Measurements from ENCODE around the gene IFI27L1.

IFI27L1 gene

GRCh38 chr14:94114589-94115057 is 33.5 kb downstream of the IFI27L1 start:
- no peak for DNase-seq (ENCODE audit: low read depth)

- DNase-seq (ENCODE audit: low read depth): no peak
These were observed 34.0 kb downstream of the IFI27L1 start for GRCh38 chr14:94115058-94115591.

- no peak for DNase-seq (ENCODE audit: low read depth)
These were observed 34.5 kb downstream of the IFI27L1 start for GRCh38 chr14:94115631-94116030.

DNA sequence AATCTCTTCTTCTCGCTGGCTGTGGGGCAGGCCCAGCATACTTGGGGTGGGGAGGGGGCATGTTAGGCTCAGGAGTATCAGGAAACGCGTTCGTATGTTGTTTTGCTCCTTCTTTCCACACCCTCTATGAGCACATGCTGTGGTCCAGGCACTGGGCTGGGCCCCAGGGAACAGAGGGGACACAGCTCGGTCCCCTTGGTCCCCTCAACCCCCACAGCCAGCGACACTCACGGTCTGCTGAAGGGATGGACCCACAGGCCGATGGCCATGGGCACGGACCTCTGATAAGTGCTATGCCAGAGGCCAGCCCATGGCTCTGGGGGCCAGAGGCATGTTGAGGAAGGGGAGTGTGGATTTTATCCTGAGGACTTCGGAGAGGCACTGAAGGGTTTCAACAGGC is 35.6 kb downstream of the IFI27L1 start:
- DNase-seq (ENCODE audit: low read depth): no peak

DNA sequence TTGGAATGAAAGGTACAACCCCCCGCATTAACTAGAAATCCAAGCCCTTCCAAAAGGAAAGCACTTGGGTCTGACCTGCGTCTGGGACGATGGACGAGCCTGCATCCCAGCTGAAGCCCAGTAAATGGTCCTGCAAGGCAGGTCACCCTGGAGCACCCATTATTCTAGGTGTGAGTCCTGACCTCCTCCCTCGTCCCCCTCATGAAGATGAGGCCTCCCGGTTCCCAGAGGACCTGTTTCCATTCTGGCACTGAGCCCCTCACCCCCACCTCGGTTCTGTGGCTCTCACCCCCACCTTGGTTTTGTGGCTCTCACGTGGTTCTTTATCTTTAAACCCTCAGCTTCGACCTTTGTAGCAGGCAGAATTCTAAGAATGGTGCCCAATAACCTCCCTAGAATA is 36.7 kb downstream of the IFI27L1 start:
- no peak for DNase-seq (ENCODE audit: low read depth)

- no peak for DNase-seq (ENCODE audit: low read depth)
These were observed 38.0 kb downstream of the IFI27L1 start for GRCh38 chr14:94119071-94119470.

- DNase-seq (ENCODE audit: low read depth): no peak
These were observed 39.7 kb downstream of the IFI27L1 start for GRCh38 chr14:94120667-94121340.

GRCh38 chr14:94121485-94121884 is 40.4 kb downstream of the IFI27L1 start:
- no peak for DNase-seq (ENCODE audit: low read depth)

DNA sequence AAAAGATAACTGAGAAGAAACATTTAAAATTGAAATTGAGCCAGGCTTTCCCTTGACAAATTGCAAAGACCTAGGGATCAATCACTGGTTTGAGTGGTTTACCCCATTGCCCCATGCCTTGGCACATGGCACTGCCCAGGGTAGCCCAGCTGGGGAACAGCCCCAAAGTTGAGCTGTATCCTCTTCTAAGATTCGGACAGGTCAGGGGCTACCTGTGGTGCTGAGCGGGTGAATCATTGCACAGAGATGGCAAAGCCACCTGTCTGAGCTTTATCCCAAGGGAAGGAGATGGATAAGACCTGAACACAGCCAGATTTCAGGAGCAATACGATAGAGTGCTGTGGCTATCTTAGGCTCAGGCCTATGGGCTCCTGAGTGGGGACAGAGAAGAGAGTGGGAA is 41.3 kb downstream of the IFI27L1 start:
- DNase-seq (ENCODE audit: low read depth): no peak

DNA sequence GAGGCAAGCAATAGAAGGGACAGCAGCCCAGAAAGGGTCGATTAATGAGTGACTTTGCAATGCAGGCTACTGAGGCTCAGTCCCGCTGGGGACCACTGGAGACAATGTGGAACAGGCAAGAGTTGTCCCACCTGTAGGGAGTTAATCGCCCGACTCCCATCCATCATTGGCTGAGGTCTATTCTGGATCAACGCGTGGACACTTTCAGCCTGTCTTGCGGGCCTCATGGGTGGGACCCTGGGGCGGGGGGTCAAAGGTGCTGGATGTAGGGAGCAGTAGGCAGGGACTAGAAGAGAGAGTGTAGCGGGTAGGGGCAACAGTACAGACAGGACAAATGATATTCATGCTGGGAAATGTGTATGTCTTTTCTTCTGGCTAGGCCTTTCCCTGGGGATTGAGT is 42.2 kb downstream of the IFI27L1 start:
- DNase-seq (ENCODE audit: low read depth): no peak

- no peak for DNase-seq (ENCODE audit: low read depth)
These were observed 42.8 kb downstream of the IFI27L1 start for GRCh38 chr14:94123868-94124267.

GRCh38 chr14:94124582-94125377 is 43.7 kb downstream of the IFI27L1 start:
- no peak for DNase-seq (ENCODE audit: low read depth)

- no peak for DNase-seq (ENCODE audit: low read depth)
These were observed 44.7 kb downstream of the IFI27L1 start for GRCh38 chr14:94125659-94126418.

GRCh38 chr14:94126419-94126677 is 45.2 kb downstream of the IFI27L1 start:
- DNase-seq (ENCODE audit: low read depth): no peak

GRCh38 chr14:94126800-94127199 is 45.7 kb downstream of the IFI27L1 start:
- DNase-seq (ENCODE audit: low read depth): no peak

GRCh38 chr14:94127330-94127729 is 46.2 kb downstream of the IFI27L1 start:
- no peak for DNase-seq (ENCODE audit: low read depth)

DNA sequence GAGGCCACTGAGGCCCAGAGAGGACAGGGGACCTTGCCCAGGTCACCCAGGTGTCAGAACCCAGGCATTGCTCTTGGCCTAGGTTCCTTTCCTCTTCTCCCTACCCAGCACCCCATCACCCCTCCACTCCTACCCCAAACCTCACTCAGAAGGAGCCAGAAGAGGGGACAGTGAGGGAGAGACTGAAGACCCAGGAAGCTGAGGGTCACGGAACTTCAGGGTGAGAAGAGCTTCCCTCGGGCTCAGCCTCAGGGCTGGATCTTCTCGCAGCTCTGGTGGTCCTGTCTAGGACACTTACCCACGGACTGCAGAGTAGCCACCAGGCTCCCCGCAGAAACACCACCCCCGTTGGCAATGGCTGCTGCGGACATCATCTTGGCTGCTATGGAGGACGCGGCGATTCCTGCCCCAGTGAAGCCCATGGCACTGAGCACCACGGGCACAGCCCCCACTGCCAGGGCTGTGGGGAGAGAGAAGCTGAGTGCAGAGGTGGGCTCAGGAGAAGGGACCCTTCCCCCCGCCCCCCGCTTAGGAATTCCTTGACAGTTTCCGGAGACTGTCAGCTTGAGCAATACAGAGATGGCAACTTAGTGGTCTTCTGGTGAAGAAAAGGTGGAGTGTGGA is 47.2 kb downstream of the IFI27L1 start:
- no peak for DNase-seq (ENCODE audit: low read depth)

GRCh38 chr14:94129111-94129757 is 48.1 kb downstream of the IFI27L1 start, which contains the start of gene IFI27L2:
Gene IFI27L2, minus strand, starts transcription at chr14:94129604. Its CDS starts 40 bp downstream, at chr14:94129564.
- peak; percentile 26 for DNase-seq (ENCODE audit: low read depth)

GRCh38 chr14:94129758-94130414 is 48.8 kb downstream of the IFI27L1 start:
- no peak for DNase-seq (ENCODE audit: low read depth)

- peak; percentile 43 for DNase-seq (ENCODE audit: low read depth)
These were observed 51.3 kb downstream of the IFI27L1 start for GRCh38 chr14:94132285-94132887.

GRCh38 chr14:94135476-94135875 is 54.4 kb downstream of the IFI27L1 start:
- no peak for DNase-seq (ENCODE audit: low read depth)

Data from CMK (cell line).